ENCODE data around the gene FNDC3A. TPM values are rescaled to one million over a fixed set of nuclear protein-coding genes. Genes with fewer than 3 reads are reported as not detected.

FNDC3A gene
- total RNA-seq, 1 experiment from 2014 or later: 61.4 TPM

- Mint-ChIP-seq H3K4me1 (ENCODE audit: insufficient read depth, unreplicated experiment) (no peaks in the 10 kb centered on the region), H3K27me3 (ENCODE audit: insufficient read depth, unreplicated experiment) (no peaks in the 10 kb centered on the region), H3K4me3 (ENCODE audit: unreplicated experiment) (no peak overlapping the region), H3K27ac (ENCODE audit: low read depth, unreplicated experiment) (no peak overlapping the region), H3K36me3 (ENCODE audit: insufficient read depth, unreplicated experiment) (peaks cover 67% of the 10 kb centered on the region), H3K9me3 (ENCODE audit: unreplicated experiment) (no peaks in the 10 kb centered on the region)
- no peak for DNase-seq (ENCODE audit: unreplicated experiment)
- no TSS peak for BruUV-seq (replicated peaks)
- intact Hi-C loops (cut with micrococcal nuclease): no loop called here
- ChIA-PET POLR2A (no interaction called here), CTCF (no interaction called here)
- TF ChIP-seq, protein P1, sequence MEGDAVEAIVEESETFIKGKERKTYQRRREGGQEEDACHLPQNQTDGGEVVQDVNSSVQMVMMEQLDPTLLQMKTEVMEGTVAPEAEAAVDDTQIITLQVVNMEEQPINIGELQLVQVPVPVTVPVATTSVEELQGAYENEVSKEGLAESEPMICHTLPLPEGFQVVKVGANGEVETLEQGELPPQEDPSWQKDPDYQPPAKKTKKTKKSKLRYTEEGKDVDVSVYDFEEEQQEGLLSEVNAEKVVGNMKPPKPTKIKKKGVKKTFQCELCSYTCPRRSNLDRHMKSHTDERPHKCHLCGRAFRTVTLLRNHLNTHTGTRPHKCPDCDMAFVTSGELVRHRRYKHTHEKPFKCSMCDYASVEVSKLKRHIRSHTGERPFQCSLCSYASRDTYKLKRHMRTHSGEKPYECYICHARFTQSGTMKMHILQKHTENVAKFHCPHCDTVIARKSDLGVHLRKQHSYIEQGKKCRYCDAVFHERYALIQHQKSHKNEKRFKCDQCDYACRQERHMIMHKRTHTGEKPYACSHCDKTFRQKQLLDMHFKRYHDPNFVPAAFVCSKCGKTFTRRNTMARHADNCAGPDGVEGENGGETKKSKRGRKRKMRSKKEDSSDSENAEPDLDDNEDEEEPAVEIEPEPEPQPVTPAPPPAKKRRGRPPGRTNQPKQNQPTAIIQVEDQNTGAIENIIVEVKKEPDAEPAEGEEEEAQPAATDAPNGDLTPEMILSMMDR (IDR thresholded peaks at IDR 0.05; ENCODE audit: unreplicated experiment): no peak
Measured at GRCh38 chr13:49208619-49209018, 232.9 kb downstream of the FNDC3A start.

DNA sequence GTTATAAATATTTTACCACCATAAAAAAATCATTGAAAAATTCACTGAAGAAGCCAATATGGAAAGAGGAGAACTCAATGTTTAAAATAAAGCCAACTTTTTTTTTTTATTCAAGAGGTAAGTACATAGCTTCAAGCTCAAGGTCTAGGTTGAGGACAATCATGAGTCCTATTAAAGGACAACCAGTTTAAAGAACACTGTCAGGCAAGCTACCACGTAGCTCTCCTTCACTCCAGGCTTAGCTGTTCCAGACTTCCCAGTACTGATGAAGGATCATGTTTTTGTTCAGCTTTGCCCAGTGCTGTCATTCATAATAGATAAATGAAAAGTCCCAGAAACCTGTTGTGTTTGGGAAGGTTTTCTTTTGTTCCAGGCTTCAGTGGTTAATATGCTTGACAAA lies 234.4 kb downstream of the FNDC3A start:
- Mint-ChIP-seq H3K4me3 (ENCODE audit: unreplicated experiment) (no peak overlapping the region), H3K27ac (ENCODE audit: low read depth, unreplicated experiment) (no peak overlapping the region), H3K4me1 (ENCODE audit: insufficient read depth, unreplicated experiment) (no peaks in the 10 kb centered on the region), H3K9me3 (ENCODE audit: unreplicated experiment) (no peaks in the 10 kb centered on the region), H3K27me3 (ENCODE audit: insufficient read depth, unreplicated experiment) (no peaks in the 10 kb centered on the region), H3K36me3 (ENCODE audit: insufficient read depth, unreplicated experiment) (peaks cover 61% of the 10 kb centered on the region)
- intact Hi-C loops (cut with micrococcal nuclease): no loop called here
- no peak for DNase-seq (ENCODE audit: unreplicated experiment)
- BruUV-seq (replicated peaks): no TSS peak
- POLR2A ChIA-PET: interaction anchor here (0.6 kb wide), 3 partner anchors 11 to 111 kb away, joined by 3 read pairs; no protein-coding TSS in a partner anchor
- TF ChIP-seq, protein P1 (IDR thresholded peaks at IDR 0.05; ENCODE audit: unreplicated experiment): no peak
- CTCF ChIA-PET: interaction anchor here (0.7 kb wide), 1 partner anchor 26 kb away, joined by 3 read pairs; no protein-coding TSS in a partner anchor

DNA sequence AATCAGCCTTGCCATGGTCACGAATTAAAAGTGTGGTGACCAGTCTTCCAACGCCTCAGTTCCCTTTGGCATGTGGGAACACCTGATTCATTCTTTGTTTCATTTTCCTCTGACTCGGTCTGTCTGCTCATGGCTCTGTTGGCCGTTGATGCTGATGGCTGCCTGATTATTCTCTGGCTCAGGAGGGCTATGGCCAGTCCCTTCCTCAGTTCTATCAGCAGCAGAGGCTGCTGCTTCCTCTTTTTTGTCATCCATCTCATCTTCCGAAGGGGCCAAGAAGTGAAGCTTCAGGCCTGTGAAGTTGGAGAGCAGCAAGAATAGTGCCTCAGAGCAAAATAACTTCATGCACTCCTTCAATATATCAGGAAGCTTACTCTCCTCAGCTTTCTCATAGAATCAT lies 235.0 kb downstream of the FNDC3A start:
- BruUV-seq (replicated peaks): no TSS peak
- Mint-ChIP-seq H3K27ac (ENCODE audit: low read depth, unreplicated experiment) (no peak overlapping the region), H3K4me3 (ENCODE audit: unreplicated experiment) (no peak overlapping the region), H3K4me1 (ENCODE audit: insufficient read depth, unreplicated experiment) (no peaks in the 10 kb centered on the region), H3K9me3 (ENCODE audit: unreplicated experiment) (no peaks in the 10 kb centered on the region), H3K36me3 (ENCODE audit: insufficient read depth, unreplicated experiment) (peaks cover 55% of the 10 kb centered on the region), H3K27me3 (ENCODE audit: insufficient read depth, unreplicated experiment) (no peaks in the 10 kb centered on the region)
- CTCF ChIA-PET: no interaction called here
- TF ChIP-seq, protein P1 (IDR thresholded peaks at IDR 0.05; ENCODE audit: unreplicated experiment): no peak
- POLR2A ChIA-PET: interaction anchor here (0.6 to 0.7 kb wide), 2 partner anchors 11 to 68 kb away, joined by 3 read pairs; no protein-coding TSS in a partner anchor
- intact Hi-C loops (cut with micrococcal nuclease): no loop called here
- DNase-seq (ENCODE audit: unreplicated experiment): no peak

DNA sequence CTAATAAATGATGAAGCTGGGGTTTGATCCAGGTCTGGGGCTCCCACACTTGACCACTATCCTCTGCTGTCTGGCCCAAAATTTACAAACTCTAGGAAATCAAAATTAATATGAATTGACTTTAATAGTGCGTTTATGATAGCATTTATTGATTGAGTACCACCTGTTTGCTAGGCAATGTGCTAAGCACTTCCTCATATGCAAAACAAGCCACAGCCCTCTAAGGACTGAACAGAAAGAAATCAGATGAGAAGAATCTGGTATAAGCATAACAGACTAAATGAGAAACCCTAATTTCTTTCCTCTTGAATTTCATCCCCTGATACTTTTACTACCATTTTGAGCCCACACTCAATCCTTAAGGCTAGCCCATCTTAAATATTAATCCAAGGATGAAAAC lies 237.8 kb downstream of the FNDC3A start:
- CTCF ChIA-PET: no interaction called here
- TF ChIP-seq, protein P1 (IDR thresholded peaks at IDR 0.05; ENCODE audit: unreplicated experiment): no peak
- POLR2A ChIA-PET: no interaction called here
- H3K4me1 Mint-ChIP-seq (ENCODE audit: insufficient read depth, unreplicated experiment): no peaks in the 10 kb centered on the region
- DNase-seq (ENCODE audit: unreplicated experiment): no peak
- peaks cover 8% of the 10 kb centered on the region for H3K9me3 Mint-ChIP-seq (ENCODE audit: unreplicated experiment)
- no peaks in the 10 kb centered on the region for H3K27me3 Mint-ChIP-seq (ENCODE audit: insufficient read depth, unreplicated experiment)
- H3K27ac Mint-ChIP-seq (ENCODE audit: low read depth, unreplicated experiment): no peak overlapping the region
- no TSS peak for BruUV-seq (replicated peaks)
- intact Hi-C loops (cut with micrococcal nuclease): no loop called here
- no peak overlapping the region for H3K4me3 Mint-ChIP-seq (ENCODE audit: unreplicated experiment)
- peaks cover 35% of the 10 kb centered on the region for H3K36me3 Mint-ChIP-seq (ENCODE audit: insufficient read depth, unreplicated experiment)
